HCT116 (cell line): Measurements from ENCODE around the gene TMEM131. TPM values are rescaled to one million over a fixed set of nuclear protein-coding genes. Genes with fewer than 3 reads are reported as not detected.

Source experiments
- ATAC-seq: fragments of 200-7000 bp; cut with Tn5 transposase; 2 replicates; pipeline ENCODE4 v1.9.1; 2020; ENCODE audit warnings: mild to moderate bottlenecking, moderate library complexity
- BruUV-seq: library from RNA; stranded (reverse); fragments of 400-500 nt; replicated peaks from 2 replicates; lab custom pipeline; 2021; lab: Mats Ljungman, UMichigan
- CTCF ChIA-PET: fragments of 300-600 bp; sonication (Branson Sonifier 250); formaldehyde crosslinking; loops from one replicate; lab custom pipeline; 2021; ENCODE audit warnings: antibody characterized with exemption; lab: Charles Lee
- POLR2A ChIA-PET: fragments of 300-600, 350-600 bp; sonication (Branson Sonifier 250); formaldehyde crosslinking; loops from one replicate; lab custom pipeline; 2021; ENCODE audit warnings: antibody characterized with exemption; lab: Charles Lee
- RAD21 ChIA-PET, 2 experiments: fragments of 300-600 bp; sonication (Branson Sonifier 250); formaldehyde crosslinking; loops; one replicate each; lab custom pipeline; 2023; ENCODE audit warnings: low total read pairs in 2 of 2; ENCODE audit not compliant: uncharacterized antibody in 2 of 2, unreplicated experiment in 2 of 2, low non-redundant PET in 1 of 2; lab: Charles Lee
- DNase-seq: peaks from one replicate; pipeline ENCODE4 v3.0.0-alpha.2; 2010; ENCODE audit warnings: low read depth, low spot score
- H2AFZ ChIP-seq: fragments of 200-600 bp; shearing (Covaris generic), sonication (generic); 2 replicates; pipeline ENCODE4 v1.6.1; 2017; ENCODE audit warnings: low read depth, mixed run types, mixed read lengths, antibody characterized with exemption, low read length; ENCODE audit not compliant: poor library complexity, severe bottlenecking
- H3K27ac ChIP-seq: 2 replicates; pipeline ENCODE4 v1.5.1; 2012; ENCODE audit warnings: low read depth, low read length
- H3K27me3 ChIP-seq: fragments of 200-600 bp; sonication (generic); 2 replicates; pipeline ENCODE4 v1.6.1; 2016; ENCODE audit warnings: mixed run types, low read length, mixed read lengths; ENCODE audit not compliant: insufficient read depth
- H3K36me3 ChIP-seq, 2 experiments: fragments of 200-500 bp in 1 of 2; fragments of 200-600 bp in 1 of 2; sonication (Bioruptor generic) in 1 of 2; sonication (generic) in 1 of 2; 2 replicates each; pipeline versions ENCODE4 v1.5.1 to v1.6.1; 2014 to 2016; ENCODE audit warnings: low read length in 2 of 2, inconsistent platforms in 1 of 2, mixed read lengths in 1 of 2, mixed run types in 1 of 2; ENCODE audit not compliant: insufficient read depth in 2 of 2, control insufficient read depth in 1 of 2
- H3K4me1 ChIP-seq, 2 experiments: fragments of 200-600 bp in 1 of 2; sonication (generic) in 1 of 2; 2 replicates each; pipeline versions ENCODE4 v1.5.1 to v1.6.1; 2012 to 2017; ENCODE audit warnings: low read length in 2 of 2, inconsistent platforms in 1 of 2, mild to moderate bottlenecking in 1 of 2, mixed read lengths in 1 of 2, mixed run types in 1 of 2, moderate library complexity in 1 of 2; ENCODE audit not compliant: insufficient read depth in 2 of 2, control insufficient read depth in 1 of 2
- H3K4me2 ChIP-seq: fragments of 200-600 bp; sonication (generic); 2 replicates; pipeline ENCODE4 v1.6.1; 2017; ENCODE audit warnings: mixed run types, low read length, mixed read lengths
- H3K4me3 ChIP-seq, 2 experiments: fragments of 200-600 bp in 1 of 2; sonication (generic) in 1 of 2; replicated peaks in 1 of 2; 2 replicates each; pipeline ENCODE4 v1.5.1; 2011 to 2016; ENCODE audit warnings: low read length in 2 of 2, control low read depth in 1 of 2, low read depth in 1 of 2, mild to moderate bottlenecking in 1 of 2, mixed read lengths in 1 of 2, mixed run types in 1 of 2
- H3K79me2 ChIP-seq: fragments of 200-600 bp; sonication (generic); 2 replicates; pipeline ENCODE4 v1.6.1; 2017; ENCODE audit warnings: mild to moderate bottlenecking, mixed run types, low read length, moderate library complexity, mixed read lengths; ENCODE audit not compliant: insufficient read depth
- H3K9ac ChIP-seq: fragments of 200-600 bp; sonication (generic); 2 replicates; pipeline ENCODE4 v1.6.1; 2016; ENCODE audit warnings: low read length, mixed read lengths
- H3K9me2 ChIP-seq: fragments of 200-600 bp; sonication (generic), shearing (Covaris generic); 2 replicates; pipeline ENCODE4 v1.6.1; 2017; ENCODE audit warnings: mixed run types, mild to moderate bottlenecking, moderate library complexity; ENCODE audit not compliant: insufficient read depth
- H3K9me3 ChIP-seq, 2 experiments: fragments of 200-500 bp in 1 of 2; fragments of 200-600 bp in 1 of 2; sonication (Bioruptor generic) in 1 of 2; sonication (generic) in 1 of 2; 2 replicates each; pipeline ENCODE4 v1.6.1; 2014 to 2017; ENCODE audit warnings: low read length in 2 of 2, mixed read lengths in 2 of 2, inconsistent platforms in 1 of 2, low read depth in 1 of 2, mild to moderate bottlenecking in 1 of 2, mixed run types in 1 of 2, moderate library complexity in 1 of 2; ENCODE audit not compliant: control insufficient read depth in 1 of 2, insufficient read depth in 1 of 2
- H4K20me1 ChIP-seq: fragments of 200-600 bp; sonication (generic), shearing (Covaris generic); 2 replicates; pipeline ENCODE4 v1.6.1; 2017; ENCODE audit warnings: mixed run types, mild to moderate bottlenecking, moderate library complexity; ENCODE audit not compliant: insufficient read depth
- CBX3 ChIP-seq: IDR thresholded peaks from 2 replicates; pipeline ENCODE4 v1.6.1; 2012; ENCODE audit warnings: low read depth
- EGR1 ChIP-seq: IDR thresholded peaks from 2 replicates; pipeline ENCODE4 v1.6.1; 2012; ENCODE audit warnings: low read depth
- JUND ChIP-seq: IDR thresholded peaks from 2 replicates; pipeline ENCODE4 v1.6.1; 2012
- SP1 ChIP-seq: IDR thresholded peaks from 2 replicates; pipeline ENCODE4 v1.6.1; 2012; ENCODE audit warnings: low read depth
- YY1 ChIP-seq: IDR thresholded peaks from 2 replicates; pipeline ENCODE4 v1.6.1; 2011; ENCODE audit warnings: low read length, low read depth, moderate library complexity, mild to moderate bottlenecking; ENCODE audit not compliant: insufficient replicate concordance; ENCODE audit errors: extremely low read depth
- intact Hi-C: fragments of 100-400 bp; cut with micrococcal nuclease; formaldehyde crosslinking; loops from 2 replicates; pipeline ENCODE4 v1.10.0; 2022
- total RNA-seq: library from RNA; stranded (reverse); gene quantifications from one replicate; pipeline ENCODE4 v1.2.1, GENCODE V29; 2021; ENCODE audit not compliant: unreplicated experiment
- TF ChIP-seq, protein P1 (sequence below), 3 experiments: fragments of 200-600 bp in 1 of 3; sonication (generic) in 1 of 3; IDR thresholded peaks in 2 of 3; conservative IDR thresholded peaks in 1 of 3; 2 replicates each; pipeline ENCODE4 v1.5.1; 2012 to 2017; ENCODE audit warnings: low read depth in 2 of 3, low read length in 2 of 3, antibody characterized with exemption in 1 of 3, borderline replicate concordance in 1 of 3, control low read depth in 1 of 3, mild to moderate bottlenecking in 1 of 3, mixed read lengths in 1 of 3, mixed run types in 1 of 3, moderate library complexity in 1 of 3; ENCODE audit not compliant: insufficient read depth in 1 of 3

The TMEM131 gene
- total RNA-seq, 1 experiment from 2014 or later = 51.5 TPM

DNA sequence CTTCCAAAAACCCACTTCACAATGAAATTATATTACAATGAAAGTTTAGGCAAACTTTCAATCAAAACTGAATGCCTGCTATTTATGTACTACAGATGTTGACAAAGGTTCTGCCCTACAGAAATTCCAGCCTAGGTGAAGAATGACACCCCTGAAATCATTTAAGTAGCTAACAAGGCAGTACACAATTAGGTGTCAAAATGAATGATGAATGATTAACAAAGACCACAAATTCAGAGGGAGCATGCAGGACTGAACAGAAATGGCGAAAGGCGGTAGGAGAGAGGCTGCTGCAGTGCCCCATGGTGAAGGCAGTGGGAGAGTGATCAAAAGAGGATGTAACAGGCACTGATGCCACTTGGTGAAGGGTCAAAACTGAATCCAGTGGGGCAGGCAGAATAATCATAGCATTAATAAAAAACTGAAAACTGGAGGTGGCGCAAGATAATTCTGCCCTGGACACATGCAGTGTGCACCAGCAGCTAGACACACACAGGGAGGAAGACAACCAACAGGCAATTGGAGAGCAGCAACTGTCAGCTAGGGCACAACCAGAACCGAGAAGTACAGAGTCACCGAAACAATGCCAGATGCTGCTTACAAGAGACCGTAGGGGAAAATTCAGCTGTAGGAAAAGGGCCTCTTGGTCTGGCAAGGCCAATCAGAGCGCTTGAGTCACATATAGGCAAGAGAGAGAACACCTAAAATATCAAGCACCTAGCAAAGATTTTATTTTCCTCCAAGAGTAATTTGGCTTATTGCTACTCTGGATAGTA is 4.5 kb downstream of the TMEM131 start:
- Histone ChIP-seq H3K9me3 (peaks cover 0 to 6% of the 10 kb centered on the region in 2 experiments; a peak in 1 of 4 replicates), H3K36me3 (0 out of 4 replicates have a peak, but pooled peaks cover 0 to 4% of the 10 kb centered on the region in 2 experiments), H4K20me1 (peaks cover 4% of the 10 kb centered on the region; the same call in 1 of the 2 replicates), H3K79me2 (peaks cover 94% of the 10 kb centered on the region), H3K4me3 (no peak overlapping the region), H2AFZ (no peak overlapping the region), H3K27me3 (no peaks in the 10 kb centered on the region), H3K9ac (no peak overlapping the region), H3K27ac (no peak overlapping the region), H3K9me2 (no peaks in the 10 kb centered on the region), H3K4me1 (peaks cover 4 to 33% of the 10 kb centered on the region in 2 experiments; a peak in 3 of 4 replicates), H3K4me2 (no peak overlapping the region)
- ChIA-PET POLR2A (no interaction called here), CTCF (no interaction called here), RAD21 (no interaction called here)
- ATAC-seq (no peak), DNase-seq (no peak)
- intact Hi-C loops = loop anchor here (10.0 kb wide), 1 partner anchor 274 kb away; no protein-coding TSS in a partner anchor
- BruUV-seq = no TSS peak
- TF ChIP-seq, protein P1, sequence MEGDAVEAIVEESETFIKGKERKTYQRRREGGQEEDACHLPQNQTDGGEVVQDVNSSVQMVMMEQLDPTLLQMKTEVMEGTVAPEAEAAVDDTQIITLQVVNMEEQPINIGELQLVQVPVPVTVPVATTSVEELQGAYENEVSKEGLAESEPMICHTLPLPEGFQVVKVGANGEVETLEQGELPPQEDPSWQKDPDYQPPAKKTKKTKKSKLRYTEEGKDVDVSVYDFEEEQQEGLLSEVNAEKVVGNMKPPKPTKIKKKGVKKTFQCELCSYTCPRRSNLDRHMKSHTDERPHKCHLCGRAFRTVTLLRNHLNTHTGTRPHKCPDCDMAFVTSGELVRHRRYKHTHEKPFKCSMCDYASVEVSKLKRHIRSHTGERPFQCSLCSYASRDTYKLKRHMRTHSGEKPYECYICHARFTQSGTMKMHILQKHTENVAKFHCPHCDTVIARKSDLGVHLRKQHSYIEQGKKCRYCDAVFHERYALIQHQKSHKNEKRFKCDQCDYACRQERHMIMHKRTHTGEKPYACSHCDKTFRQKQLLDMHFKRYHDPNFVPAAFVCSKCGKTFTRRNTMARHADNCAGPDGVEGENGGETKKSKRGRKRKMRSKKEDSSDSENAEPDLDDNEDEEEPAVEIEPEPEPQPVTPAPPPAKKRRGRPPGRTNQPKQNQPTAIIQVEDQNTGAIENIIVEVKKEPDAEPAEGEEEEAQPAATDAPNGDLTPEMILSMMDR (IDR thresholded peaks at IDR 0.05 in 2 of 3, conservative IDR thresholded peaks at IDR 0.05 in 1 of 3; ENCODE audit: borderline replicate concordance in 1 of 3, insufficient read depth in 1 of 3, low read depth in 2 of 3, low read length in 2 of 3) = no peak
- TF ChIP-seq SP1 = no peak
- TF ChIP-seq YY1 = no peak
- TF ChIP-seq EGR1 = no peak
- TF ChIP-seq CBX3 = no peak
- TF ChIP-seq JUND = no peak
